GM10266 (cell line): ENCODE results near the gene ZNF582.
"Not testable (repeated sequence)": the region's sequence is repeated elsewhere in the genome, so short reads cannot be mapped to it uniquely, and the experiment has no call there.

Experiments used
- DNase-seq: peaks from one replicate; pipeline ENCODE4 v3.0.0; 2012; ENCODE audit errors: extremely low spot score
- CTCF ChIP-seq: IDR thresholded peaks from 2 replicates; pipeline ENCODE4 v1.5.1; 2012; ENCODE audit warnings: mild to moderate bottlenecking, low read depth; ENCODE audit not compliant: control insufficient read depth, insufficient read depth; ENCODE audit errors: missing control alignments

ZNF582 gene

GRCh38 chr19:56351208-56351607 lies 42.1 kb downstream of the ZNF582 start:
- no peak for DNase-seq
- no peak for TF ChIP-seq CTCF

- DNase-seq: peak; percentile 33
Observed at GRCh38 chr19:56350416-56351045, 42.8 kb downstream of the ZNF582 start.

GRCh38 chr19:56348289-56348877 lies 45.0 kb downstream of the ZNF582 start:
- peak; percentile 34 for TF ChIP-seq CTCF
- no peak for DNase-seq

More at GRCh38 chr19:56350416-56351045, 42.8 kb downstream of the ZNF582 start:
- TF ChIP-seq CTCF: peak; percentile 66

GRCh38 chr19:56347163-56347778 lies 46.1 kb downstream of the ZNF582 start:
- DNase-seq: no peak
- TF ChIP-seq CTCF: no peak

GRCh38 chr19:56341948-56342347 lies 51.4 kb downstream of the ZNF582 start:
- TF ChIP-seq CTCF: no peak
- no peak for DNase-seq

GRCh38 chr19:56339031-56339430 lies 54.3 kb downstream of the ZNF582 start:
- DNase-seq: not testable (repeated sequence)

- DNase-seq: not testable (repeated sequence)
Observed at GRCh38 chr19:56337077-56337476, 56.3 kb downstream of the ZNF582 start.

- DNase-seq: not testable (repeated sequence)
Observed at GRCh38 chr19:56335371-56335770, 58.0 kb downstream of the ZNF582 start.

- peak; percentile 86 for TF ChIP-seq CTCF
- peak; percentile 58 for DNase-seq
Observed at GRCh38 chr19:56333506-56333905, 59.8 kb downstream of the ZNF582 start.
